Measurements from ENCODE around the gene XYLT1. TPM values are rescaled to one million over a fixed set of nuclear protein-coding genes. Genes with fewer than 3 reads are reported as not detected.

The XYLT1 gene
- total and polyA plus RNA-seq, 4 experiments from 2014 or later: 1.4 to 48.5 (median 24.5) TPM

DNA sequence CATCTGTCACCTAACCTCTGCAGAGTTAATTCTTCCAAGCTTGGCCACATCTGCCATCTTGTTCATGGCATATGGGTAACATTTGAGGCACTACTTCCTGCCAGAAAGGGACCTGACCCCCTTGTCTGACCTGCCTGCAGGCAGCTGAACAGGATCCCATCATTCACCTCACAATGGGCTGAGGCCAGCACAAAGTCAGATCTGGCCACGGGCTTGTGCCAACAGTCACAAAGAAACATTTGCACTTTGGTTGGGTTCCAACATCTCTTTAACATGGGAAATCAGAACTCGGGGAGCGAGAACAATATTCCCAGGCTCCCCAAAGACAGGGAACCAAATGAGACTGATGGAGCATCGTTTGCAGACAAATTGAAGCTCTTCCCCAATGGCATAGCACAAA is 116.1 kb downstream of the XYLT1 start:
- H3K36me3 ChIP-seq (ENCODE audit: insufficient read depth, low read length): peaks cover 3% of the 10 kb centered on the region
- no peak for DNase-seq
- peak overlapping the region in 2 of 7 donors; percentile 35 to 48 for H3K27ac Mint-ChIP-seq
- H3K4me3 Mint-ChIP-seq: no peak overlapping the region
- intact Hi-C loops (cut with micrococcal nuclease): no loop called here
- H3K9me3 ChIP-seq (ENCODE audit: control insufficient read depth in 1 of 2, low read length in 2 of 2): no peaks in the 10 kb centered on the region
- H3K4me1 Mint-ChIP-seq: peaks cover 44 to 84% (median 51%) of the 10 kb centered on the region in 4 donors
- ChIA-PET CTCF (ENCODE audit: partially characterized antibody) (interaction anchor here (0.9 to 2.0 kb wide), 2 partner anchors 20 to 61 kb away, joined by 3 to 6 read pairs; no protein-coding TSS in a partner anchor), POLR2A (ENCODE audit: partially characterized antibody) (interaction anchor here (1.0 to 8.8 kb wide), 3 partner anchors 9 to 15 kb away, joined by 3 to 113 read pairs (median 3); no protein-coding TSS in a partner anchor)
- peaks cover 1 to 16% of the 10 kb centered on the region in 2 donors for H3K36me3 Mint-ChIP-seq
- no peak overlapping the region for H3K27ac ChIP-seq (ENCODE audit: low read depth, low read length)
- H3K27me3 Mint-ChIP-seq: no peaks in the 10 kb centered on the region
- no peaks in the 10 kb centered on the region for H3K27me3 ChIP-seq (ENCODE audit: insufficient read depth, low read length)
- H3K4me3 ChIP-seq (ENCODE audit: low read length in 2 of 2): no peak overlapping the region
- no peaks in the 10 kb centered on the region for H3K9me3 Mint-ChIP-seq
- peaks cover 43% of the 10 kb centered on the region for H3K4me1 ChIP-seq (ENCODE audit: insufficient read depth, low read length)

DNA sequence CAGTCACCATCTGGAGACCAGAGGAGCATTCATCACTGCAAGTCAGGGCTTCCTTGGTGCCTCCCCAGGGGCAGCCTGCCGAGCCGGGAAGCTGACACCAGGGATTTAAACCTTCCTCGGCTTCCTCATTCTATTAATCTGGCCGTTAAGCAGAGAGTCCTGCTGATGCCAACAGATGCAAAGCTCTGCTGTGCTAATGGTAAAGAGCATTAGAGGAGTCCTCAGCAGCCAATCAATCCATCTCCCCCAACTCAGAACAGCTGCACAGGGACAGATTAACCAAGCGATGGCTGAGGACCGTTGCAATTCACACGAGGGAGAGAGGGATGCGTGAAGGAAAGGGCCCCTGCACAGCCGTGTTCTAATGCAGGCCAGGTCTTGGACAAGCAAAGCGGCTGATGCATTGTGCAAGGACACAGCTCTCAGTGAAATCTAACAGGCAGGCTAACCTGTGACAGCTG is 116.6 kb downstream of the XYLT1 start:
- Mint-ChIP-seq H3K4me1 (peaks cover 40 to 78% (median 49%) of the 10 kb centered on the region in 4 donors), H3K27me3 (no peaks in the 10 kb centered on the region)

DNA sequence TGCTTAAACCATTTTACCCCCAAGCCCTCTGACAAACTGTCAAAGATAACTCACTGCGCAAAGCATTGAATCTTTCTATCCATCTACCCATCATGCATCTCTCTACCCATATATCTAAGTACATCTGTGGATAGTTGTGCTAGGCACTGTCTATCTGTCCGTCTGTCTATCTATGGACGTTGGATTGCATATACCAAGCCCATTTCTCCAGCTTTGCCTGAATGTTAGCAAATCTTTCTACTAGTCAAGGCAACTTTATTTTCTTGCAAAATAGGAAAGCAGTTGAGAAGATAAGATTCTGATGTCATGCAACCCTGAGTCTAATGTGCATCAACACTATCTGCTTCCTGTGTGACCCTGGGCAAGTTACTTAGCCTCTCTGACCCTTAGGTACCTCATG is 117.2 kb downstream of the XYLT1 start:
- ChIA-PET POLR2A (ENCODE audit: partially characterized antibody) (interaction anchor here (1.4 to 8.8 kb wide), 2 partner anchors 16 kb away, joined by 4 to 113 read pairs; no protein-coding TSS in a partner anchor), CTCF (ENCODE audit: partially characterized antibody) (interaction anchor here (1.6 to 2.0 kb wide), 2 partner anchors 21 to 224 kb away, joined by 3 to 6 read pairs; no protein-coding TSS in a partner anchor)
- H3K36me3 ChIP-seq (ENCODE audit: insufficient read depth, low read length): peaks cover 3% of the 10 kb centered on the region
- no peaks in the 10 kb centered on the region for H3K9me3 Mint-ChIP-seq
- H3K27me3 ChIP-seq (ENCODE audit: insufficient read depth, low read length): no peaks in the 10 kb centered on the region
- no peak for DNase-seq
- H3K4me3 ChIP-seq (ENCODE audit: low read length in 2 of 2): no peak overlapping the region
- peaks cover 38 to 78% (median 48%) of the 10 kb centered on the region in 4 donors for H3K4me1 Mint-ChIP-seq
- peaks cover 1 to 21% of the 10 kb centered on the region in 2 donors for H3K36me3 Mint-ChIP-seq
- H3K4me1 ChIP-seq (ENCODE audit: insufficient read depth, low read length): peaks cover 38% of the 10 kb centered on the region
- H3K27ac ChIP-seq (ENCODE audit: low read depth, low read length): no peak overlapping the region
- intact Hi-C loops (cut with micrococcal nuclease): no loop called here
- H3K27me3 Mint-ChIP-seq: no peaks in the 10 kb centered on the region
- peak overlapping the region in 1 of 8 donors; percentile 22 for H3K4me3 Mint-ChIP-seq
- H3K27ac Mint-ChIP-seq: peak overlapping the region in 3 of 7 donors; percentile 17 to 54 (median 27)
- H3K9me3 ChIP-seq (ENCODE audit: control insufficient read depth in 1 of 2, low read length in 2 of 2): no peaks in the 10 kb centered on the region

More for the DNA sequence above, 116.6 kb downstream of the XYLT1 start:
- intact Hi-C loops (cut with micrococcal nuclease): no loop called here
- Histone ChIP-seq H3K27ac (ENCODE audit: low read depth, low read length) (no peak overlapping the region), H3K9me3 (ENCODE audit: control insufficient read depth in 1 of 2, low read length in 2 of 2) (no peaks in the 10 kb centered on the region), H3K4me1 (ENCODE audit: insufficient read depth, low read length) (peaks cover 38% of the 10 kb centered on the region), H3K36me3 (ENCODE audit: insufficient read depth, low read length) (peaks cover 3% of the 10 kb centered on the region), H3K27me3 (ENCODE audit: insufficient read depth, low read length) (no peaks in the 10 kb centered on the region), H3K4me3 (ENCODE audit: low read length in 2 of 2) (no peak overlapping the region)
- ChIA-PET POLR2A (ENCODE audit: partially characterized antibody) (interaction anchor here (1.3 to 8.8 kb wide), 2 partner anchors 9 to 16 kb away, joined by 3 to 113 read pairs; no protein-coding TSS in a partner anchor), CTCF (ENCODE audit: partially characterized antibody) (interaction anchor here (0.9 to 2.0 kb wide), 2 partner anchors 21 to 62 kb away, joined by 3 to 6 read pairs; no protein-coding TSS in a partner anchor)
- DNase-seq: no peak
- Mint-ChIP-seq H3K36me3 (peaks cover 1 to 16% of the 10 kb centered on the region in 2 donors), H3K9me3 (no peaks in the 10 kb centered on the region), H3K4me3 (peak overlapping the region in 1 of 8 donors; percentile 28), H3K27ac (peak overlapping the region in 1 of 7 donors; percentile 22)

DNA sequence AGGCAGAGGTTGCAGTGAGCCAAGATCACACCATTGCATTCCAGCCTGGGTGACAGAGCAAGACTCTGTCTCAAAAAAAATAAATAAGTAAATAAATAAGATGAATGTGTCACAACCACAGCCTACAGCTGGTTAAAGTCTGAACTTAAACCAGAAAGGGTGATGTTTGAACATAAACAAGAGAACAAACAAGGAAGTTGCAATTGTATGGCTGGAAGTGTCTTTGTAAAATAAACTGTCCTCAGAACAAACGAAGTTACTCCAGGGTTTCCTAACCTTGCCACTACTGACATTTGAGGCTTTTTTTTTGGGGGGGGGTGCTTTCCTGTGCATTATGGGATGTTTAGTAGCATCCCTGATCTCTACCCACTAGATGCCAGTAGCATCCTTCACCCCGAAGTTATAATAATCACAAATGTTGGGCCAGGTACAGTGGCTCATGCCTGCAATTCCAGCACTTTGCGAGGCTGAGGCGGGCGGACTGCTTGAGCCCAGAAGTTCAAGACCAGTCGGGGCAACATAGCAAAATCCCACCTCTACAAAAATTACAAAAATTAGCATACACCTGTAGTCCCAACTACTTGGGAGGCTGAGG is 119.2 kb downstream of the XYLT1 start:
- CTCF ChIA-PET (ENCODE audit: partially characterized antibody): interaction anchor here (1.5 to 1.6 kb wide), 2 partner anchors 116 to 226 kb away, joined by 3 to 7 read pairs; no protein-coding TSS in a partner anchor

DNA sequence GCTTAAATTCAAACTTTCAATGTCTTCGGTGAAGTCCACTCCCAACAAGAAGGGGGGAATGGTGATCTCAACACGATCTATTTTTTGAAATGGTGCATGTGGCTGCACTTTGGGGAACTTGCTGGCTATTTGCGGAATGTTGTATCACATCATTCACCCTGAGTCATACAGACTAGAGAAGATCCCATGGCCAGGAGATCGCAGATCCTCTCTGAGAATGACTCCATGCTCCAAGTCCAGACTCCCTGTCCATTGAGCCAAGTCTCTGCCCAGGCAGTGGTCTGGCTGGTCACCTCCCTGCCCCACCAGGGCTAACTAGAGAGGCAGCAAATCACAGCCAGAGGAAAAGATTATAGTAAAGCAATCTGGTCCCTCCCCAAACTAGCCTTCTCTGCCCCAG is 120.6 kb downstream of the XYLT1 start:
- Mint-ChIP-seq H3K9me3 (no peaks in the 10 kb centered on the region), H3K27me3 (no peaks in the 10 kb centered on the region), H3K36me3 (peaks cover 1 to 26% of the 10 kb centered on the region in 2 donors), H3K27ac (peak overlapping the region in 4 of 7 donors; percentile 10 to 60 (median 38)), H3K4me3 (no peak overlapping the region), H3K4me1 (peaks cover 43 to 82% (median 55%) of the 10 kb centered on the region in 4 donors)
- intact Hi-C loops (cut with micrococcal nuclease): no loop called here
- H3K27ac ChIP-seq (ENCODE audit: low read depth, low read length): no peak overlapping the region
- no peaks in the 10 kb centered on the region for H3K36me3 ChIP-seq (ENCODE audit: insufficient read depth, low read length)
- no peak for DNase-seq
- POLR2A ChIA-PET (ENCODE audit: partially characterized antibody): no interaction called here
- no peak overlapping the region for H3K4me3 ChIP-seq (ENCODE audit: low read length in 2 of 2)
- no peaks in the 10 kb centered on the region for H3K27me3 ChIP-seq (ENCODE audit: insufficient read depth, low read length)
- peaks cover 52% of the 10 kb centered on the region for H3K4me1 ChIP-seq (ENCODE audit: insufficient read depth, low read length)
- no peaks in the 10 kb centered on the region for H3K9me3 ChIP-seq (ENCODE audit: control insufficient read depth in 1 of 2, low read length in 2 of 2)
- CTCF ChIA-PET (ENCODE audit: partially characterized antibody): no interaction called here

More for the DNA sequence above, 119.2 kb downstream of the XYLT1 start:
- Mint-ChIP-seq H3K27me3 (no peaks in the 10 kb centered on the region), H3K4me3 (no peak overlapping the region), H3K4me1 (peaks cover 43 to 81% (median 54%) of the 10 kb centered on the region in 4 donors), H3K27ac (peak overlapping the region in 5 of 7 donors; percentile 15 to 89 (median 70)), H3K36me3 (peaks cover 1 to 26% of the 10 kb centered on the region in 2 donors), H3K9me3 (no peaks in the 10 kb centered on the region)
- Histone ChIP-seq H3K36me3 (ENCODE audit: insufficient read depth, low read length) (no peaks in the 10 kb centered on the region), H3K4me3 (ENCODE audit: low read length in 2 of 2) (no peak overlapping the region), H3K27me3 (ENCODE audit: insufficient read depth, low read length) (no peaks in the 10 kb centered on the region), H3K9me3 (ENCODE audit: control insufficient read depth in 1 of 2, low read length in 2 of 2) (no peaks in the 10 kb centered on the region), H3K4me1 (ENCODE audit: insufficient read depth, low read length) (peaks cover 43% of the 10 kb centered on the region), H3K27ac (ENCODE audit: low read depth, low read length) (no peak overlapping the region)
- no peak for DNase-seq
- POLR2A ChIA-PET (ENCODE audit: partially characterized antibody): interaction anchor here (0.6 to 1.3 kb wide), 4 partner anchors 15 to 52 kb away, joined by 3 to 4 read pairs (median 3); no protein-coding TSS in a partner anchor
- intact Hi-C loops (cut with micrococcal nuclease): no loop called here

DNA sequence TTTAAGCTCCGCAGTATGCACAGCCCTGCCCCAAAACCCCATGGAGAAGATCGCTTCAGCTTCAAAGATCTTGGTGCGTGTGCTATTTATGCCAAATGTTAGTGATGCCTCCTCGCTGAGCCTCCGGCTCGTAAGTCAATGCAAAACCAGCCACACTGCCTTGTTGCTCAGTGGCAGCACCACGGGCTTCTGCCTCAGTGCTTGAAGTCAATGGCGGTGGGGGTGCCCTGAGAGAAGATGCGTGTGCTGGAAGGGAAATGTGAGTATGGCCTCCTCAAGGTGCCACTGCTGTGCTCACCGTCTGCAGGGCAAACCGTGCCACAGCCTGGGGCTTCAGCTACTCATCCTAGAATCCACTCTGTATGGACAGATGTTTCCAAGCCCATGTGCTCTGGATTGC is 121.9 kb downstream of the XYLT1 start:
- no peak overlapping the region for H3K4me3 ChIP-seq (ENCODE audit: low read length in 2 of 2)
- Mint-ChIP-seq H3K4me3 (peak overlapping the region in 3 of 8 donors; percentile 0 to 56 (median 15)), H3K4me1 (peaks cover 47 to 82% (median 64%) of the 10 kb centered on the region in 4 donors), H3K9me3 (no peaks in the 10 kb centered on the region), H3K27ac (peak overlapping the region in 6 of 7 donors; percentile 2 to 87 (median 60)), H3K36me3 (peaks cover under 1 to 21% of the 10 kb centered on the region in 2 donors), H3K27me3 (no peaks in the 10 kb centered on the region)
- H3K9me3 ChIP-seq (ENCODE audit: control insufficient read depth in 1 of 2, low read length in 2 of 2): no peaks in the 10 kb centered on the region
- intact Hi-C loops (cut with micrococcal nuclease): loop anchor here (10.0 kb wide), 1 partner anchor 46 kb away; no protein-coding TSS in a partner anchor
- CTCF ChIA-PET (ENCODE audit: partially characterized antibody): interaction anchor here (3.3 to 3.7 kb wide), 2 partner anchors 11 to 119 kb away, joined by 13 to 14 read pairs; no protein-coding TSS in a partner anchor
- no peak overlapping the region for H3K27ac ChIP-seq (ENCODE audit: low read depth, low read length)
- DNase-seq: no peak
- no peaks in the 10 kb centered on the region for H3K27me3 ChIP-seq (ENCODE audit: insufficient read depth, low read length)
- no peaks in the 10 kb centered on the region for H3K36me3 ChIP-seq (ENCODE audit: insufficient read depth, low read length)
- H3K4me1 ChIP-seq (ENCODE audit: insufficient read depth, low read length): peaks cover 57% of the 10 kb centered on the region
- POLR2A ChIA-PET (ENCODE audit: partially characterized antibody): interaction anchor here (0.8 to 3.2 kb wide), 3 partner anchors 15 to 21 kb away, joined by 3 to 20 read pairs (median 11); no protein-coding TSS in a partner anchor
